Vagina (tissue), 2 donors: ENCODE results near the gene TGFB2. TPM values are rescaled to one million over a fixed set of nuclear protein-coding genes. Genes with fewer than 3 reads are reported as not detected.

ENCODE experiments used
- DNase-seq, 2 donors: peaks; one replicate each; pipeline ENCODE4 v3.0.0-alpha.2; 2017; ENCODE audit errors: extremely low spot score in 2 of 2
- H3K27ac ChIP-seq: fragments of 200-600 bp; sonication (generic); one replicate; pipeline ENCODE4 v1.5.1; 2019
- H3K27me3 ChIP-seq: fragments of 200-600 bp; sonication (generic); one replicate; pipeline ENCODE4 v1.5.1; 2019
- H3K36me3 ChIP-seq, 2 donors: fragments of 200-600 bp; sonication (generic); one replicate each; pipeline ENCODE4 v1.5.1; 2017 to 2019
- H3K4me1 ChIP-seq: fragments of 200-600 bp; sonication (generic); one replicate; pipeline ENCODE4 v1.5.1; 2019
- H3K4me3 ChIP-seq, 2 donors: fragments of 200-600 bp; sonication (generic); 1 replicate in 1 of 2; 2 replicates in 1 of 2; pipeline ENCODE4 v1.5.1; 2016 to 2019
- H3K9me3 ChIP-seq: fragments of 200-600 bp; sonication (generic); one replicate; pipeline ENCODE4 v1.5.1; 2019
- POLR2A ChIP-seq, 2 donors: fragments of 450-650 bp; IDR thresholded peaks; one replicate each; pipeline ENCODE4 v1.6.1; 2017; ENCODE audit warnings: antibody characterized with exemption in 2 of 2, mild to moderate bottlenecking in 2 of 2, moderate library complexity in 2 of 2
- POLR2AphosphoS5 ChIP-seq, 2 donors: sonication (generic); formaldehyde crosslinking; IDR thresholded peaks; one replicate each; pipeline ENCODE4 v1.9.0; 2017; ENCODE audit warnings: antibody characterized with exemption in 2 of 2, mild to moderate bottlenecking in 2 of 2, low read depth in 1 of 2; ENCODE audit not compliant: insufficient read depth in 1 of 2
- intact Hi-C: fragments of 100-400 bp; cut with DNase I; formaldehyde crosslinking; loops from one replicate; pipeline ENCODE4 v1.15.1; 2023
- total RNA-seq: library from RNA; depleted of rRNA; stranded (reverse); fragments of >200 nt; gene quantifications from one replicate; pipeline ENCODE4 v1.2.3, GENCODE V29; 2016
- TF ChIP-seq, protein P1 (sequence below), 3 experiments: fragments of 450-650 bp in 2 of 3; fragments of 200-600 bp in 1 of 3; sonication (generic) in 1 of 3; IDR thresholded peaks; one replicate each; pipeline ENCODE4 v1.5.1; 2017 to 2019; ENCODE audit warnings: antibody characterized with exemption in 3 of 3, mild to moderate bottlenecking in 2 of 3, moderate library complexity in 2 of 3

TGFB2 gene
- total RNA-seq, 1 donor from 2014 or later, result 16.9 TPM

DNA sequence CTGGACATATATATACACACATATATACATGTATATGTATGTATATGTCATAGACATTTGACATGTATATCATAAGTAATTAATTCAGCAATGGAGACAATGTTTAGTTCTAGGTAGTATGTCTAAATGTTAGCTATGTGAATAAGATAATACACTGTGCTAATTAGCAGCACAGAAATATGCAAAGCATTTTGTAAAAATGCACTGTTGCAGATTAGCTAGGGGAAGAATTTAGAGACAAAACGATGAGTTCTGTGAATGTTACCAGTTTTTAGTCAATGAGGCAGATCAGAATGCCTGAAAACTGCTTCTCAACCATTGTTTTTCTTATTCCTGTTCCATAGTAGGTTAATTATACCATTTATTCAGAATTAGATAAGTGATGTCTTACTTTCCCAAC lies 86.3 kb downstream of the TGFB2 start:
- H3K36me3 ChIP-seq, result peaks cover 0 to 9% of the 10 kb centered on the region in 2 donors
- no peak for DNase-seq
- H3K27me3 ChIP-seq, result no peaks in the 10 kb centered on the region
- no peak overlapping the region for H3K27ac ChIP-seq
- TF ChIP-seq, protein P1, sequence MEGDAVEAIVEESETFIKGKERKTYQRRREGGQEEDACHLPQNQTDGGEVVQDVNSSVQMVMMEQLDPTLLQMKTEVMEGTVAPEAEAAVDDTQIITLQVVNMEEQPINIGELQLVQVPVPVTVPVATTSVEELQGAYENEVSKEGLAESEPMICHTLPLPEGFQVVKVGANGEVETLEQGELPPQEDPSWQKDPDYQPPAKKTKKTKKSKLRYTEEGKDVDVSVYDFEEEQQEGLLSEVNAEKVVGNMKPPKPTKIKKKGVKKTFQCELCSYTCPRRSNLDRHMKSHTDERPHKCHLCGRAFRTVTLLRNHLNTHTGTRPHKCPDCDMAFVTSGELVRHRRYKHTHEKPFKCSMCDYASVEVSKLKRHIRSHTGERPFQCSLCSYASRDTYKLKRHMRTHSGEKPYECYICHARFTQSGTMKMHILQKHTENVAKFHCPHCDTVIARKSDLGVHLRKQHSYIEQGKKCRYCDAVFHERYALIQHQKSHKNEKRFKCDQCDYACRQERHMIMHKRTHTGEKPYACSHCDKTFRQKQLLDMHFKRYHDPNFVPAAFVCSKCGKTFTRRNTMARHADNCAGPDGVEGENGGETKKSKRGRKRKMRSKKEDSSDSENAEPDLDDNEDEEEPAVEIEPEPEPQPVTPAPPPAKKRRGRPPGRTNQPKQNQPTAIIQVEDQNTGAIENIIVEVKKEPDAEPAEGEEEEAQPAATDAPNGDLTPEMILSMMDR (IDR thresholded peaks at IDR 0.05), result no peak
- TF ChIP-seq POLR2AphosphoS5 (IDR thresholded peaks at IDR 0.05; ENCODE audit: insufficient read depth in 1 of 2, low read depth in 1 of 2), result no peak
- no peak for TF ChIP-seq POLR2A (IDR thresholded peaks at IDR 0.05)
- intact Hi-C loops, result no loop called here
- no peak overlapping the region for H3K4me3 ChIP-seq
- no peaks in the 10 kb centered on the region for H3K9me3 ChIP-seq
- H3K4me1 ChIP-seq, result no peaks in the 10 kb centered on the region

DNA sequence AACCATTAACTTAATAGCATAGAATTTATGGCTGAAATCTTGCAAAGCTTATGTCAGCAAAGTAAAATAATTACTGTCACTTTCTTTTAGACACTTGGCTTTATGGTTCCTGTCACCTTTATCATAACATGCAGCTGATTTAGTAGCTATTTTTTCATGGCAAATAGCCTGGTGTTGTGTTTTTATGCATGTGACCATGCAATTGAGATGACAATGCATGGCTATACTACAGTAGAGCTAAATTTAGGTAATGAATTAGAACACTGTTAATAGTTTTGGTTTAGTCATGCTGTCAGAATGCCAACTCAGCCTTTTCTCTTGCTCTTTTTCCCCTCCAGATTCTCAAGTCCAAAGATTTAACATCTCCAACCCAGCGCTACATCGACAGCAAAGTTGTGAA lies 88.6 kb downstream of the TGFB2 start:
- Histone ChIP-seq H3K36me3 (peaks cover 0 to 9% of the 10 kb centered on the region in 2 donors), H3K4me3 (no peak overlapping the region), H3K9me3 (no peaks in the 10 kb centered on the region), H3K27ac (no peak overlapping the region), H3K4me1 (no peaks in the 10 kb centered on the region), H3K27me3 (no peaks in the 10 kb centered on the region)
- intact Hi-C loops, result no loop called here
- no peak for DNase-seq
- TF ChIP-seq POLR2A (IDR thresholded peaks at IDR 0.05) (no peak), POLR2AphosphoS5 (IDR thresholded peaks at IDR 0.05; ENCODE audit: insufficient read depth in 1 of 2, low read depth in 1 of 2) (no peak)
- TF ChIP-seq, protein P1 (IDR thresholded peaks at IDR 0.05), result no peak

DNA sequence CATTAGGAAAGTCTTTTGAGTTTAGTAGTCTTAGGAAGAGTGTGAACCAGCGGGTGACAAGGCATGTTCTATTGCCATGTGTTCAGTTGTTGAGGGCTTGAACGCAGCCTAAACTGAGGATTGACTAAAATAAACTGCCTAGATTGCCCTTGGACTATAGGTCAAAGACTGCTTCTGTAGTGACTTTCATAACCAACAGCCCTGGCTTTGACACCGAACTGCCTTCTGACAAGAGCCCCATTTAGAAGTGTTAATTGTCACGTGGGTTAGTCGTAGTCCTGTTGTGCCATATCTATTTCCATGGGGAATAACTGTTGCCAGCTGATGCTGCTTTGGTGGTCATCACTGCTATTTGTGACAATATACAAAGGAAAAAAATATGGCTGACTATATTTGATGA lies 90.4 kb downstream of the TGFB2 start:
- TF ChIP-seq POLR2A (IDR thresholded peaks at IDR 0.05) (no peak), POLR2AphosphoS5 (IDR thresholded peaks at IDR 0.05; ENCODE audit: insufficient read depth in 1 of 2, low read depth in 1 of 2) (no peak)
- TF ChIP-seq, protein P1 (IDR thresholded peaks at IDR 0.05), result no peak
- no peak for DNase-seq
- no peaks in the 10 kb centered on the region for H3K4me1 ChIP-seq
- no peaks in the 10 kb centered on the region for H3K9me3 ChIP-seq
- H3K36me3 ChIP-seq, result peaks cover 0 to 9% of the 10 kb centered on the region in 2 donors
- intact Hi-C loops, result no loop called here
- H3K4me3 ChIP-seq, result no peak overlapping the region
- H3K27ac ChIP-seq, result no peak overlapping the region
- no peaks in the 10 kb centered on the region for H3K27me3 ChIP-seq

DNA sequence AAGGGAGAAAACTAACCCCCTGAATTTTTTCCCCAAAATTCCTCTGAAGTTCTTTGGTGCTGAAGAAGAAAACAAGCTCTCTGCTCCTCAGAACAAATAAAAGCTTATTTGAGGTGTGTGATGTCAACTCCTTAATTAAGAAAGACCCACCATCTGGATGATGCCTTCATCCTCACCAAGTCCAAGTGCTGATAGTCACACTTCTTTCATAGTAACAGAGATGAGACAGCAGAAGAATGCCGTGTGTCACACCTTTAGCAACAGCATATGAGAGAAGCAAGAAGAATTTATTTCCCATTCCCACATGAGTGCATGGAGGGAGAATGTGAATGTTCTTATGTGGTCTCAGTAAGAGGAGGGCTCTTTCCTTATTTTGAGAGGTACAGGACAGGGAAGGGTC lies 91.2 kb downstream of the TGFB2 start:
- DNase-seq, result no peak
- Histone ChIP-seq H3K4me1 (no peaks in the 10 kb centered on the region), H3K4me3 (no peak overlapping the region), H3K36me3 (peaks cover 0 to 9% of the 10 kb centered on the region in 2 donors), H3K27me3 (no peaks in the 10 kb centered on the region), H3K9me3 (no peaks in the 10 kb centered on the region), H3K27ac (no peak overlapping the region)
- intact Hi-C loops, result no loop called here
- no peak for TF ChIP-seq POLR2AphosphoS5 (IDR thresholded peaks at IDR 0.05; ENCODE audit: insufficient read depth in 1 of 2, low read depth in 1 of 2)
- TF ChIP-seq, protein P1 (IDR thresholded peaks at IDR 0.05), result no peak
- TF ChIP-seq POLR2A (IDR thresholded peaks at IDR 0.05), result no peak

DNA sequence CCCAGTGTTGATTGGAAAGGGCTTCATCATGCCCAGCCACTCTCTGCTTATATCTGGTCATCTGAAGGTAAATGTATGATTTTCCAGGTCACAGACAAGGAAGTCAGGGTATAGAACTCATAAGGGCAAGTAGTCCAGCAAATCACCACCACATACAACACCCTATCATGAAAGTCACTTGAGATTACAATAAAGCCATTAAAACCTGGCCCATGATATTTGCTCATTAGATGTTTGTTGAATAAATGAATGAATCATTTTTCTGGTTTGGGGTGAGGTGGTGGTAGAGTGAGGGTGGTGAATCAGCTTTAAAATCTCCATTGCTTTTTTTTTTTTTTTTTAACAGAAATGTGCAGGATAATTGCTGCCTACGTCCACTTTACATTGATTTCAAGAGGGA lies 91.9 kb downstream of the TGFB2 start:
- intact Hi-C loops, result no loop called here
- Histone ChIP-seq H3K4me1 (no peaks in the 10 kb centered on the region), H3K27ac (no peak overlapping the region), H3K4me3 (no peak overlapping the region), H3K9me3 (no peaks in the 10 kb centered on the region), H3K36me3 (peaks cover 0 to 9% of the 10 kb centered on the region in 2 donors), H3K27me3 (no peaks in the 10 kb centered on the region)
- no peak for TF ChIP-seq POLR2AphosphoS5 (IDR thresholded peaks at IDR 0.05; ENCODE audit: insufficient read depth in 1 of 2, low read depth in 1 of 2)
- no peak for TF ChIP-seq POLR2A (IDR thresholded peaks at IDR 0.05)
- TF ChIP-seq, protein P1 (IDR thresholded peaks at IDR 0.05), result no peak
- no peak for DNase-seq
